Kidney (tissue), 14 donors: ENCODE measurements around the gene NOP53. TPM values are rescaled to one million over a fixed set of nuclear protein-coding genes. Genes with fewer than 3 reads are reported as not detected.
A peak's percentile ranks its signal among the peaks of the same experiment; 100 is the strongest.

Source experiments
- DNase-seq, 5 donors: peaks; one replicate each; pipeline ENCODE4 v3.0.0-alpha.2; 2013 to 2020
- FAIRE-seq: peaks from 2 replicates; lab custom pipeline; 2012; peaks lifted over from hg19 to GRCh38; lab: Jason Lieb, UNC
- H3K27ac ChIP-seq, 2 donors: one replicate each; pipeline ENCODE4 v1.7.0; 2013; ENCODE audit warnings: low read depth in 2 of 2, low read length in 2 of 2, inconsistent platforms in 1 of 2
- H3K27me3 ChIP-seq: one replicate; pipeline ENCODE4 v1.7.1; 2013; ENCODE audit warnings: low read length, inconsistent platforms; ENCODE audit not compliant: control insufficient read depth, insufficient read depth
- H3K36me3 ChIP-seq, 3 donors: one replicate each; pipeline versions ENCODE4 v1.7.0 to v1.7.1; 2013; ENCODE audit warnings: low read length in 3 of 3, control low read depth in 1 of 3, inconsistent platforms in 1 of 3; ENCODE audit not compliant: insufficient read depth in 3 of 3, control insufficient read depth in 2 of 3
- H3K4me1 ChIP-seq, 3 donors: one replicate each; pipeline versions ENCODE4 v1.7.0 to v1.7.1; 2013; ENCODE audit warnings: low read length in 3 of 3, inconsistent platforms in 1 of 3, low read depth in 1 of 3; ENCODE audit not compliant: control insufficient read depth in 2 of 3, insufficient read depth in 2 of 3
- H3K4me3 ChIP-seq, 3 donors: one replicate each; pipeline versions ENCODE4 v1.7.0 to v1.8.1; 2013; ENCODE audit warnings: low read length in 3 of 3, control low read depth in 1 of 3, inconsistent platforms in 1 of 3
- H3K9ac ChIP-seq, 3 donors: one replicate each; pipeline versions ENCODE4 v1.7.0 to v1.7.1; 2013; ENCODE audit warnings: low read length in 3 of 3, control low read depth in 1 of 3, inconsistent platforms in 1 of 3
- H3K9me3 ChIP-seq, 3 donors: one replicate each; pipeline versions ENCODE4 v1.7.0 to v1.7.1; 2013; ENCODE audit warnings: low read length in 3 of 3, control low read depth in 1 of 3, inconsistent platforms in 1 of 3; ENCODE audit not compliant: control insufficient read depth in 2 of 3, insufficient read depth in 1 of 3
- intact Hi-C: fragments of 100-400 bp; cut with DNase I; formaldehyde crosslinking; loops from one replicate; pipeline ENCODE4 v1.11.1; 2022
- polyA plus RNA-seq: library from polyadenylated mRNA; stranded (reverse); fragments of 350-450 nt; fragmentation: Illumina TruSeq; extraction: RNeasy Lipid Tissue Mini Kit (QIAGEN cat#74804); gene quantifications from one replicate; pipeline ENCODE4 v1.2.3, GENCODE V29; 2014; ENCODE audit warnings: low read depth, low replicate concordance; ENCODE audit not compliant: insufficient read depth
- total RNA-seq: library from RNA; stranded (reverse); fragmentation: NEBNext Ultra II Directional; extraction: Animal tissue kit (Norgen Biotek cat#: 25700); gene quantifications from one replicate; pipeline ENCODE4 v1.2.1, GENCODE V29; 2021
- TF ChIP-seq, protein P1 (sequence below): IDR thresholded peaks from 3 replicates; pipeline ENCODE4 v1.5.1; 2012; ENCODE audit warnings: mild to moderate bottlenecking, moderate library complexity, borderline replicate concordance; ENCODE audit not compliant: insufficient read depth; ENCODE audit errors: extremely low read depth
- donor health status: control.
- donor health status: control.
- donor health status: control.
- donor health status: control.
- donor health status: control.
- donor health status: DM: yes; HTN: yes; CAD: no.
- donor health status: Normal renal cell carcinoma (clear cell type).

Gene NOP53
- total and polyA plus RNA-seq, 2 donors from 2014 or later: 258 to 305 TPM

DNA sequence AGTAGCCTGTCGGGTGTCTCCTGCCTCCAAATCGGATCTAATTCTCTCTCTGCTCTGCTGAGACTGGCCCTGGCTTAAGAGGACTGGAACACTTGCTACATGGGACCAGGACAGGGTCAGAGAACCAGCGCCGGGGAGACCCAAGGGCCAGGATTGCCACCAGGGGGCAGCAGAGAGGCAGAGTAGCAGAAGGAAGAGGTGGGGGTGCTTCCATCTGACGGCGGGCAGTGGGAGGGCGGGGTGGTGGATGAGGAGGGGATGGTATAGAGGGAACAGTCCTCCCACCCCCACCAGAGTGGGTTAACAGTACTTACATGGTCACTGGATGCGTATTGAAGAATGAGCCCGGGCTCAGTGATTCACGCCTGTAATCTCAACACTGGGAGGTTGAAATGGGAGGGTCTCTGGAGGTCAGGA lies 45.1 kb downstream of the NOP53 start:
- DNase-seq (peak; percentile 63 to 88 (median 79)), FAIRE-seq (no peak)
- Histone ChIP-seq H3K27ac (no peak overlapping the region), H3K27me3 (no peaks in the 10 kb centered on the region), H3K4me1 (no peaks in the 10 kb centered on the region), H3K9me3 (no peaks in the 10 kb centered on the region), H3K4me3 (no peak overlapping the region), H3K9ac (no peak overlapping the region), H3K36me3 (peaks cover 0 to 5% (median 0%) of the 10 kb centered on the region in 3 donors)
- TF ChIP-seq, protein P1, sequence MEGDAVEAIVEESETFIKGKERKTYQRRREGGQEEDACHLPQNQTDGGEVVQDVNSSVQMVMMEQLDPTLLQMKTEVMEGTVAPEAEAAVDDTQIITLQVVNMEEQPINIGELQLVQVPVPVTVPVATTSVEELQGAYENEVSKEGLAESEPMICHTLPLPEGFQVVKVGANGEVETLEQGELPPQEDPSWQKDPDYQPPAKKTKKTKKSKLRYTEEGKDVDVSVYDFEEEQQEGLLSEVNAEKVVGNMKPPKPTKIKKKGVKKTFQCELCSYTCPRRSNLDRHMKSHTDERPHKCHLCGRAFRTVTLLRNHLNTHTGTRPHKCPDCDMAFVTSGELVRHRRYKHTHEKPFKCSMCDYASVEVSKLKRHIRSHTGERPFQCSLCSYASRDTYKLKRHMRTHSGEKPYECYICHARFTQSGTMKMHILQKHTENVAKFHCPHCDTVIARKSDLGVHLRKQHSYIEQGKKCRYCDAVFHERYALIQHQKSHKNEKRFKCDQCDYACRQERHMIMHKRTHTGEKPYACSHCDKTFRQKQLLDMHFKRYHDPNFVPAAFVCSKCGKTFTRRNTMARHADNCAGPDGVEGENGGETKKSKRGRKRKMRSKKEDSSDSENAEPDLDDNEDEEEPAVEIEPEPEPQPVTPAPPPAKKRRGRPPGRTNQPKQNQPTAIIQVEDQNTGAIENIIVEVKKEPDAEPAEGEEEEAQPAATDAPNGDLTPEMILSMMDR: peak; percentile 63
- intact Hi-C loops: no loop called here

DNA sequence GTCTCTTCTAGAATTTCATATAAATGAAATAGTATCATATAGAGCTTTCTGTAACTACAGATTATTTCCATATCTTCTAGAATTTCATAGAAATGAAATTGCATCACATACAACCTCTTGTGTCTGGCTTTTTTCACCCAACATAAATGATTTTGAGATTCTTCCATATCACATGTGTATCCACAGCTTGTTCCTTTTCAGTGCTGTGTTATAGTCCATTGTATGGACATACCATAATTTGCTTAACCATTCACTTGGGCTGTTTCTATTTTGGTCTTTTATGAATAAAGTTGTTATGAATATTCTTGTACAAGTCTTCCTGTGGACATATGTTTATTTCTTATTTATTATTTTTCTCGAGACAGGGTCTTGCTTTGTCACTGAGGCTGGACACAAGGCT lies 47.3 kb downstream of the NOP53 start:
- H3K36me3 ChIP-seq: no peaks in the 10 kb centered on the region
- H3K4me1 ChIP-seq: no peaks in the 10 kb centered on the region
- no peak overlapping the region for H3K4me3 ChIP-seq
- H3K27ac ChIP-seq: no peak overlapping the region
- TF ChIP-seq, protein P1: no peak
- no peak overlapping the region for H3K9ac ChIP-seq
- H3K9me3 ChIP-seq: no peaks in the 10 kb centered on the region
- no peaks in the 10 kb centered on the region for H3K27me3 ChIP-seq
- intact Hi-C loops: no loop called here
- no peak for FAIRE-seq
- no peak for DNase-seq

DNA sequence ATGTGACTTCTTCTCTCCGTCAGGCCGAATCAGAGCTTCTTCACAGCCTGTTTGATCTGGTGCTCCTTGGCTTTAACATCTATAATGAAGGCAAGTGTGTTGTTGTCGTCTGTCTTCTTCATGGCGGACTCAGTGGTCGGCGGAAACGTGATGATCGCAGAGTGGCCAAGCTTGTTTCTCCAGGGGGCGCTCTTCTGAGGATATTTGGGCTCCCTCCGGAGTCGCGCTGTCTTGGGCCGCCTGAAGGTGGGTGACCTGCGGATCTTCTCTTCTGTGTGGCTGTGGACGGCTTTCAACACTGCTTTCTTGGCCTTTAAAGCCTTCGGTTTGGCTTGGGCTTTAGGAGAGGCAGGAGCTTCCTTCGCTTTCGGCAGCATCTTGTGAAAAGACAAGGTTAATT lies 49.2 kb downstream of the NOP53 start:
- Histone ChIP-seq H3K4me3 (no peak overlapping the region), H3K27ac (no peak overlapping the region), H3K36me3 (no peaks in the 10 kb centered on the region), H3K9me3 (no peaks in the 10 kb centered on the region), H3K27me3 (no peaks in the 10 kb centered on the region), H3K4me1 (no peaks in the 10 kb centered on the region), H3K9ac (no peak overlapping the region)
- no peak for FAIRE-seq
- intact Hi-C loops: no loop called here
- TF ChIP-seq, protein P1: no peak
- no peak for DNase-seq

DNA sequence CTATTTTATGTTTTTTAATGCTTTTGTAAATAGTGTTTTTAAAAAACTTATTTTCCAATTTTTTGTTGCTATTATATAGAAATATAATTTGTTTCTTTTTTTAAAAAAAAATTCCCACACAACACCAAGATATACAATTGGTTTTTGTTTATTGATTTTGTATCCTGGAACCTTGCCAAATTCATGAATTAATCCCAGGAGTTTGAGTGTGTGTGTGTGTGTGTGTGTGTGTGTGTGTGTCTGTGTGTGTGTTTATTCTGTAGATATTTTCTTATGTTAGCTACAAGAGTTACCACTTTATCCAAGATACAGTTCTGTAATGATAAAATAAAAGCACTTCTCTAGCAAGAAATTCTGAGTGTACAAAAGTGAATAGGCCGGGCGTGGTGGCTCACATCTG lies 51.4 kb downstream of the NOP53 start:
- Histone ChIP-seq H3K36me3 (no peaks in the 10 kb centered on the region), H3K27ac (no peak overlapping the region), H3K9me3 (no peaks in the 10 kb centered on the region), H3K4me1 (no peaks in the 10 kb centered on the region), H3K9ac (no peak overlapping the region), H3K4me3 (no peak overlapping the region), H3K27me3 (no peaks in the 10 kb centered on the region)
- TF ChIP-seq, protein P1: no peak
- intact Hi-C loops: no loop called here
- DNase-seq: no peak
- FAIRE-seq: no peak
